Left lobe of liver (tissue), 2 donors: ENCODE results near the gene RNASE1. TPM values are rescaled to one million over a fixed set of nuclear protein-coding genes. Genes with fewer than 3 reads are reported as not detected.
A peak's percentile ranks its signal among the peaks of the same experiment; 100 is the strongest.
"Not testable (repeated sequence)": the region's sequence is repeated elsewhere in the genome, so short reads cannot be mapped to it uniquely, and the experiment has no call there.

Experiments
- ATAC-seq: fragments of 200-7000 bp; cut with Tn5 transposase; one replicate; pipeline ENCODE4 v1.9.1; 2020; ENCODE audit warnings: mild to moderate bottlenecking, moderate library complexity
- DNase-seq: peaks from one replicate; pipeline ENCODE4 v3.0.0-alpha.2; 2020; ENCODE audit warnings: low spot score
- total RNA-seq: library from RNA; stranded (reverse); gene quantifications from one replicate; pipeline ENCODE4 v1.2.1, GENCODE V29; 2021
- donor health status: DM: no; HTN: no; CAD: no; lungs with moderate emphysema.
- donor health status: DM: no; HTN: yes; CAD: no.

The RNASE1 gene
- total RNA-seq, result 21.4 TPM

DNA sequence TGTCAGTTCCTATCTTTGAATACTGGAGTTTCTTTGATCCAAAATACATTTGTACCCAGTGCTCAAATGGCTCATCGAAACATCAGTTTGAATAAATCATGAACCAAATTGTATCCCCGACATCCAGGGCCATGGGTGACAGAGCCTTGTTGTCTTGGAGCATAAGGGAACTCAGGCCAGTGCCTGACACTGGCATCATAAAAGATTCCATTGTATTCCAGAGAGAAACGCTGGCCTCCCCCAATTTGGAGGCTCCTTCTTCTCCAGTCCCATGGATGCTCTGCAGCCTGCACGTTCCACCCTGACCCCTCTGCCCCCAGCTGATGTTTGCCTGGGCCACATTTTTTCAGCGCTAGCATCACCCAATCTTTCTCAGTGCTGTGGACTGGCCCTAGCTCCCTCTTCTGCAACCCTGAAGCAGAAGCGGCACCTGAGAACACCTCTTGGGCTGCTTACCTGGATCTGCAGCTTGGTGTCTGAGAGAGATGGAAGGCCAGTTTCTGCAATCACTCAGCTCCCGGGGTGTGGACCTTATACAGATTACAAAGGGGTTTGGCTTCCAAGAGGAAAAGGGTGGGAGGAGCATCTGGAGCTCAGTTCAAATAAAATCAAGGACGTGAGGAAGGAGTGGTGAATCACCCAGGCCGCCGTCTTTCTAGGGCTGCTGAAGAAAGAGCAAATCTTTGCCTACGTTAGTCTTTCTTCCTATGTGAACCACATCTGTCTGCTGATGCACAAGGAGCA is at the start of gene RNASE1:
Gene RNASE1 (minus strand): TSS at position 504 of the 744 bp plus-strand sequence. CDS start 776 bp downstream, outside the sequence.
- ATAC-seq (peak; percentile 43), DNase-seq (no peak)

DNA sequence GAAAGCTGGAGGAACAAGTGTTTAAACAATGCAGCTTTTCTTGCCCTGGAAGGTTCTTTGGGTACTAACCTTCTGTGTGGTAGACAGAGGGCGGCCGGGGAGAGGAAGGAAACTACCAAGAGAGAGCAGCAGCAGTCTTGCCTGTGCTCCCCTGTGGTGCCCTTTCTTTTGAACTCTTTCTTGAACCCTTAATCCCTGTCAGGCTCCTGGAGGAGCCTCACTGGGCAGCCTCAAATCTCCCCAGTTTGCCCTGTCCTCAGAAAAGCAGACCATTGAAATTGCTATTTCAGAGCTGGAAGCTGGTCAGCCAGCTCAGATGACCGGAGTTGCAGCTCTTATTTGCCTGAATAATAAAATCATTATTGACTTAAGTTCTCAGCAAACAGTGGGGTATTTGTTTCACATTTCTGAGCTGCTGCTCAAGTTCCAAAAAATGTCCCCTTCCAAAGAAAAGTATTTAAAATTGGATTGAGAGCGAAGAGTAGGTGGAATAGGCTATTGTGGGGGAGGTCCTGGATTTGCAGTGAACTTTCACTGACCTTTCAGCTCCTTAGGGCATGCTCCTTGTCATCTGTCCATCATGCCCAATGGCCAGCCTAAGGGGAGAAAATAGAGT is 46.4 kb upstream of the RNASE1 start:
- no peak for DNase-seq
- ATAC-seq, result no peak

DNA sequence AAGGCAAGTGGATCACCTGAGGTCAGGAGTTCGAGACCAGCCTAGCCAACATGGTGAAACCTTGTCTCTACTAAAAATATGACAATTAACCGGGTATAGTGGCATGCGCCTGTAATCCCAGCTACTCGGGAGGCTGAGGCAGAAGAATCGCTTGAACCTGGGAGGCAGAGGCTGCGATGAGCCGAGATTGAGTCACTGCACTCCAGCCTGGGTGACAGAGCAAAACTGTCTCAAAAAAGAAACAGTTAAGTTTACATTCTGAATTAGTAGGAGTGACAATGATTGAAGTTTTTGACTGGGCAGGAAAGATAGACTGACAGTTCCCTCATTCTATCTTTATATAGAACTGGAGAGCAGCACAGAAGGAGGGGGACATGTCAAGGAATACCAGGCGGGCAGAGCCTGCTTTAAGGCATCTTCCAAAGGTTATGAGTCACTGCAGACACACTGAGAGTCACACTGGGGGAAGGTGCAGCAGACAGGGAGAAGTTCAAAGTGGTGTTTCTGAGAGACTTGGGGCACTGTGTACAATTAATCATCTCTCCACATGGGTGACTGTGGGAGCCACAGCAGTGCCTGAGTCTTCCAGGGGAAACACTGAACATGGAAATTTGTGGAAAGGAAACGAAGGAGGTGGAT is 45.8 kb upstream of the RNASE1 start:
- ATAC-seq, result no peak
- DNase-seq, result no peak

DNA sequence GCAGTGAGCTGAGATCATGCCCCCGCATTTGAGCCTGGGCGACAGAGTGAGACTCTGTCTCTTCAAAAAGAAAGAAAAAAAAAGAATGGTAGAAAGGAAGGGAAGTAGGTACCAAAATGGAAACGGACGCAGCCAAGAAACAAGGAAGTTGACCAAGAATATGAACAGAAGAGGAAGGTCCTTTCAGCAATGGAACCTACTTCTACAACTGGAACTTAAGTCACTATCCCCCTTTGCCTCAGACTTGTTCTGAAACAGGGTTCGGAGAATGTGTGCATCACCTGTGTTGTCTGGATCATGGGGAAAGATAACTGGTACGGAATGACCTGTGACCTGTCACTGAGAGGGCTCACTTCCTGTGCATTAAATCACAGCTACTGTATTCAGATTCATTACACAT is 43.9 kb upstream of the RNASE1 start:
- ATAC-seq (no peak), DNase-seq (no peak)

DNA sequence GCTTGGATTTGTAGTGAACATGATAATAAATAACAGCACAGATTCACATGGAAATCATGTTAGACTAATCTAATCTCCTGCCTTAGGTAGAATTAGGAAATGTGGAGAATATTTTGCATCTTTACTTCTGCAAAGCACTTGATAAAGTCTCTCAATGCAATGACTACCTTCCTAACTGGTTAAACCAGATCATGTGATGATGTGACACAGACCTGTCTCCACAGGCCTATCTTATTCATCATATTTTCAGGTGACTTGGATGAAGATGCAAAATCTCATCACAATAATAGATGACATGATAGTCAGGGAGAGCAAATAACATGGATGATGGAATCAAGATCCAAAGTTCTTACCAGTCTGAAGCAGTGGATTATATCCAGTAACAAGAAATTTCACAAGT is 38.5 kb upstream of the RNASE1 start:
- DNase-seq (no peak), ATAC-seq (no peak)

DNA sequence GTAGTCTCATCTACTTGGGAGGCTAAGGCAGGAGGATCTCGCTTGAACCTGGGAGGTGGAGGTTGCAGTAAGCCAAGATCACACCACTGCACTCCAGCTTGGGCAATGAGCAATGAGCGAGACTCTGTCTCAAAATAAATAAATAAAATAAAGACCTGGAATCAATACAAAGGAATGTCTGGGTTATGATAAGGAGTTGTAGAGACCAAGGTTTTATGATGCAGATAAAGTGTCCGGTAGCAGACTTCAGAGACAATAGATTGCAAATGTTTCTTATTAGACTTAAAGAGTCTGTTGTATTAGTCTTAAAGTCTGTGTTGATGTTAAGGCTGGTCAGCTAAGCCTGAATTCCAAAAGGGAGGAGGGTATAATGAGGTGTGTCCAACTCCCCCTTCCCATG is 35.2 kb upstream of the RNASE1 start:
- DNase-seq (no peak), ATAC-seq (no peak)

DNA sequence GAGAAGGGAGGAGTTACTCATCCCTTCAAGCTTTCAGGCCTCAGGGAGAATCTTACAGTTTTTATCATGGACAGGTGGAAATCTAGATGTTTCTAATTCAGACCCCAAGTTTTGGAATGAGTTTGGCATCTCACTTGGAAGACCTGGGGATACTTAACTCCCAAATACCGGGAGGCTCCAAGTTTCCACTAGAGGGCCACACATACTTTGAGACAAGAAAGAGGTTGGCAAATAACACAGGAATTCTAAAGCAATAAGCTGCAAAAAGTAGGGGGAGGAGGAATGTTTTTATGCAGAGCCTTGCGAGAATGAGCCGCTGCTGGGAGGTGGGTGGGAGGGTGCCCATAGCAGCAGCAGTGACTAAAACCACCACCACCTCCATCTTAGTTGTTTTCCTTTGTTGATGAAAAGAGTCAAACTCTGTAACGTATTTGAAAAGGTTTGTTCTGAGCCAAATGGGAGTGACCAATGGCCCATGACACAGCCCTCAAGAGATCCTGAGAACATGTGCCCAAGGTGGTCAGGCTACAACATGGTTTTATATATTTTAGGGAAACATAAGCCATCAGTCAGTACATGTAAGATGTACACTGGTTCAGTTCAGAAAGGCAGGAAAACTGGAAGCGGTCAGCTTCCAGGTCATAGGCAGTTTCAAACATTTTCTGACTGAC is 34.2 kb upstream of the RNASE1 start:
- DNase-seq (no peak), ATAC-seq (peak; percentile 77)

DNA sequence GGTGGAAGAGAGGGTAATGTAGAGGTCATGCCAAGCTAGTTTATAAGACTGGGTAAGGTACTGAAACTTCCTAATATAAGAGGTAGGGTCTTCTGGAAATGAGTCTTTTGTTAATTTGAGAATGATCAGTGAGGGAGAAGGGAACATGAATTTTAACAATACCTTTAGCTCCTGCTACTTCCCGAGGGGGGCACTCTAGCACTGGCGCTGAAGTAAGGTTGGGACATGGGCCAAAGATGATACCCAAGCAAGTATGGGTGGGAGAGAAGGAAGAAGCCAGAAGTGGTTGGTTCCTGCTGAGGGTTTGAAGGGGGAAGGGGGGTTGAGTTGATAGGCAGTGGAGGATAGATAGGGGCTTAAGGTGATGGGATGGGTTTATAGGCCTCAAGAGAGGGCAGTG is 32.3 kb upstream of the RNASE1 start:
- ATAC-seq (no peak), DNase-seq (no peak)

DNA sequence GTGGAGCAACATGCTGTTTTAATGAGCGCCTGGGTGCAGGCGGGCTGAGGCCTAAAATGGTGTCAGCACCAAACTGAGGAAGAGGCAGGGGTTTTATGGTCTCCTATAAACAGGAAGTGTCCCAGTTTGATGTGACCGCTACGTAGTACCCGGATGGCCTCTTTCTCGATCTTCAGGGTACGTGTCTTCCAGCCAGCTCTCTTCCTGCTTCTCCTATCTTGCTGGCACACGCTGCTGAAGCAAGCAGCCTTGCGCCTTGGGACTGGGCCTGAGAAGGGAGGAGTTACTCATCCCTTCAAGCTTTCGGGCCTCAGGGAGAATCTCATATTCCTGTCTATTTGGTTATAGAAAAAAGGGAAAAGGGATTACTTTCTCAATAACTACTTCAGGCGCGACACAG is 28.2 kb upstream of the RNASE1 start:
- peak; percentile 34 for ATAC-seq

DNA sequence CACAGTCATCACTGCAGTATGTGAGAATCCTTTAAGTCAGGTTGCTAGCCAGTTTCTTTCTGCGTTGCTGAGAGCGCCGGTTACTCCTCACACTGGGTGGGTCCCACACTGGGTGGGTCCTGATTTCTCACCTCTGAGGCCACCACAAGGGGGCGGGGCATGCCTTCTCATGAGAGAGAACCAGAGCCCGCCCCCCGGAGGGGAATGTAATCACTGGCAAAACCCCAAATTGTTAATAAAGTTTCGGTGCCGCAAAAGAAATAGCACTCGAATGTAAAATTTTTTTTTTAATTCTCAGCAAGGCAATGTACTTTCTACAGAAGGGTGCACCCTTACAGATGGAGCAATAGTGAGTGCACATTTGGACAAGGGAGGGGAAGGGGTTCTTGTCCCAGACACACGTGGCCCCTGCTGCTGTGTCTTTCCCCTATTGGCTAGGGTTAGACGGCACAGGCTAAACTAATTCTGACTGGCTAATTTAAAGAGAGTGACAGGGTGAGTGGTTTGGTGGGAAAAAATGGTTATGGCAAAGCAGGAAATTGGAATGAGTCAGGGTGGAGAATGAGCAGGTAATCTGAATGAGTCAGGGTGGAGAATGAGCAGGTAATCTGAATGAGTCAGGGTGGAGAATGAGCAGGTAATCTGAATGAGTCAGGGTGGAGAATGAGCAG is 25.5 kb upstream of the RNASE1 start:
- ATAC-seq, DNase-seq: not testable (repeated sequence)

More for the DNA sequence above, 28.2 kb upstream of the RNASE1 start:
- no peak for DNase-seq

DNA sequence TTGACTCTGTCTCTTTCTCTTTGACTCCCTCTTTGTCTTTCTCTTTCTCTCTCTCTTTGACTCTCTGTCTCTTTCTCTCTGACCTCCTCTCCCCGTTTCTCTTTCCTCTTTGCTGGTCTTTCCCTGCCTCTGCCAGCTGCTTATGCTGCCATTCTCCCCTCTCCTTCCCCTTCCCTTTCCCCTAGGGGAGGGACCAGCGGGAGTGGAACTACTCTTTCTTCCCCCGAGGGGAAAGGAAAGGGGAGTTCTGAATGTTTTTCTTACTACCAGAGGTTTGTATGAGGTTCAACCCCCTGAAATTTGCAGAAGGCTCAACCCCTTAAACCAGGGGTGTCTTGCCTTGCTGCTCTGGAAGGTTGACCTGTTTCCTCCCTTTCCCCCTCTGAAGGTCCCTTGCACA is 24.7 kb upstream of the RNASE1 start:
- ATAC-seq (no peak), DNase-seq (no peak)

DNA sequence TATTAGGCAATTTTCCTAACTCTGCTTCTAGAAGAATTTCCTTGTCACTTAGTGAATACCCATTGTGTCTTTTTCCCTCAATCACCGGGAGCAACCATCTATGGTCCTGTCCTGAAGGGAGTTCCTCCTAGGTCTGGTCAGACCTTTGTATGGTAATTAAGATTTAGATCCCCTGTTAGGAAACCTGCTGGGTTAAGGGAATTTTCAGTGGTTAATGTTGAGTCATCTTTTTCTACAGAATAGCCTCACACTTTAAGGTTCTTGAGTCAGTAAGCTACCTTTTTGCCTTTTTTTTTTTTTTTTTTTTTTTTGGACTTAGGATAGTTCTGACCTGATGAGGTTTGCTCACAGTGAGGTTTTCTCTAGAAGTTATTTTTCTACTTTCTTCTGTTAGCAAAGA is 24.0 kb upstream of the RNASE1 start:
- not testable (repeated sequence) for ATAC-seq

DNA sequence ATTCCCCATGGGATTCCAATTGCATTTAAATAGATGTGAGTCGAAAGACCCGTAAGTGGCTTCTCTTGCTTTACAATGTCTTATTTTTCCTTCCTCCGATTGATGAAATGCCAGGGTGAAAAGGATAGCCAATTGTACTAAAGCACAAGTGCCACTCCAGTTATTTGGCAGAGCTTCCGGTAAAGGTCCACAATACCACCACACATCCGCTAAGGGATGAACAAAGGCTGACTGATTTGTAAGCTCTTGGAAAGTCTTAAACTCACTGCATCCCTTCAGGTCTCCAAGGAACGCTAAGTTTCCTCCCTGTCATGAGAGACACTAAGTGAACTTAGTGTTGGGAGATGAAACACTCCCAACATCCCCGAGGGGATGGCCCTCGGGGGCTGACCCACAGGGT is 21.2 kb upstream of the RNASE1 start:
- DNase-seq, result no peak

More for the DNA sequence above, 24.0 kb upstream of the RNASE1 start:
- not testable (repeated sequence) for DNase-seq

DNA sequence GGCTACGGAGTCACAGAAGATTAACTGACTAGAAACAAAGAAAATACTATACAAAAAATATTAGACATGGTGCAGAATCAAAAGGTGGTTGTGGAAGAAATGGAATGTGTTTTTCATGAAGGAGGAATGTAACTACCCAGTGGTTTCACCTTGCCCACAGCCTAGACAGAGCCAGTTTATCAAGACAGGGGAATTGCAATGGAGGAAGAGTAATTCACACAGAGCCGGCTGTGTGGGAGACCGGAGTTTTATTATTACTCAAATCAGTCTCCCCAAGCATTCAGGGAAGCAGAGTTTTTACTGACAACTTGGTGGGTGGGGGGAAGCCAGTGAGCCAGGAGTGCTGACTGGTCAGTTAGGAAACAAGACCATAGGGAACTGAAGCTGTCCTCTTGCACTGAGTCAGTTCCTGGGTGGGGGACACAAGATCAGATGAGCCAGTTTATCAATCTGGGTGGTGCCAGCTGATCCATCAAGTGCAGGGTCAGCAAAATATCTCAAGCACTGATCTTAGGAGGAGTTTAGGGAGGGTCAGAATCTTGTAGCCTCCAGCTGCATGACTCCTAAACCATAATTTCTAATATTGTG is 19.0 kb upstream of the RNASE1 start:
- not testable (repeated sequence) for DNase-seq
- ATAC-seq, result peak; percentile 34

More for the DNA sequence above, 21.2 kb upstream of the RNASE1 start:
- ATAC-seq, result no peak

DNA sequence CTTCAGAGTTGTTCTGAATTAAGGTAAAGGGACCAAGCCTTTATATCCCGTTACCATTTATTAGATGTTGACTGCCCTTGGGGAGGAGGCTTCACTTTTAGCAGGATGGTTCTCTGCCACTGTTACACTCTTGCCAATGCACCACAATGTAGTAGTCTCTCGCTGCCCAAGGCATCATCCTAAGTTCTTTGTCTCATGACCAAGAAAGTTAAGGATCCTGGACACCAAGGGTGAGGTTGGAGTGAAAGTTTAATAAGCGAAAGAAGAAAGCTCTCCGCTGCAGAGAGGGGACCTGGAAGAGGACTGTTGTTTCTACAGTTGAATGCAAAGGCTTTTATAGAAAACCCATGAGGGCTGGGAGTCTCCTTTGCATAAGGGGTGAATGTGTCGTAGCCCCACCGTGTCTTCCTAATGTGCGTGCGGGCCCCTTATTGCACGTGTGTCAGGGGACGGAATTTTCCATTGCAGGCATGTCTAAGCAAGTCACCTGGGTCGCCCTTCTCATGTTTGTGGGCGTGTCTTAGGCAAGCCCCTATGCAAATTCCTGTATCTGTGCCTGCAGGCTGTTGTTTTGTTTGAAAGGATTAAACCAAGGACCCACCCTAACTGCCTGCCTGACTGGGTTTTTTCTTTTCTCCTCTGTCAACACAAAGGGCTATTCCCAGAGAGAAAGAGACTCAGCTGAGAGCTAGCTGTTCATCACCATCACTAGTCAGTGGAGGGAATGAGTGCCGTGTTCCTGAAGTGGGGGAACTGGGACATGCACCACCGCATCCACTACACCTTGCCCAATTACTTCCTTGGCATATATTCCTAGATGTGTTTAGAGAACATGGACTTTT is 17.6 kb upstream of the RNASE1 start:
- no peak for DNase-seq
- no peak for ATAC-seq

DNA sequence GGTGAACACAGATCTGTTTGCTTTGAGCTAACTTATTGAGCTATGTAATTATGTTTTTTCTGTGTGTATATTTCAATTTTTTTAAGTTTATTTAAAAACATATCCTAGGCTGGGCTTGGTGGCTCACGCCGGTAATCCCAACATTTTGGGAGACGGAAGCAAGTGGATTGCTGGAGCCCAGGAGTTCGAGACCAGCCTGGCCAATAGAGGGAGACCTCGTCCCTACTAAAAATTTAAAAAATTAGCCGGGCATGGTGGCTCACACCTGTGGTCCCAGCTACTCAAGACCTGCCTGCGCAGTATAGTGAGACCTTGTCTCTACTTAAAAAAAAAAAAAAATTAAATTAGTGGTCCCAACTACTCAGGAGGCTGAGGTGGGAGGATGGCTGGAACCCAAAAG is 16.2 kb upstream of the RNASE1 start:
- ATAC-seq, result no peak
- DNase-seq, result no peak

DNA sequence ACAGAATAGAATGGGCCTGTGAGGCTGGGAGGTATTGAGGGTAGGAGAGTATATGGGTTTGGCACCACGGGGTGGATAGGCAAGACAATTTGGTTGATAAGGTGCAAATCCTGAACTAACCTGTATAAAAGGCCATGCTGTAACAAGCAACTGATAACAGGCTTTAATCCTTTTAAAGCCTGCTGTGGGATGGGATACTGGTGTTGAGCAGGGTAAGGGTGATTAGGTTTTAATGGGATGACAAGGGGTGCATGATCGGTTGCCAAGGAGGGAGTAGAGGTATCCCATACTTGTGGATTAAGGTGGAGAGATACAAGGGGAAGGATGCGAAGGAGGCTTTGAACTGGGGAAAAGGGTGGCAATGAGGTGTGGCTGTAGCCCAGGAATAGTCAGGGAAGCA is 13.3 kb upstream of the RNASE1 start:
- DNase-seq, ATAC-seq: not testable (repeated sequence)

DNA sequence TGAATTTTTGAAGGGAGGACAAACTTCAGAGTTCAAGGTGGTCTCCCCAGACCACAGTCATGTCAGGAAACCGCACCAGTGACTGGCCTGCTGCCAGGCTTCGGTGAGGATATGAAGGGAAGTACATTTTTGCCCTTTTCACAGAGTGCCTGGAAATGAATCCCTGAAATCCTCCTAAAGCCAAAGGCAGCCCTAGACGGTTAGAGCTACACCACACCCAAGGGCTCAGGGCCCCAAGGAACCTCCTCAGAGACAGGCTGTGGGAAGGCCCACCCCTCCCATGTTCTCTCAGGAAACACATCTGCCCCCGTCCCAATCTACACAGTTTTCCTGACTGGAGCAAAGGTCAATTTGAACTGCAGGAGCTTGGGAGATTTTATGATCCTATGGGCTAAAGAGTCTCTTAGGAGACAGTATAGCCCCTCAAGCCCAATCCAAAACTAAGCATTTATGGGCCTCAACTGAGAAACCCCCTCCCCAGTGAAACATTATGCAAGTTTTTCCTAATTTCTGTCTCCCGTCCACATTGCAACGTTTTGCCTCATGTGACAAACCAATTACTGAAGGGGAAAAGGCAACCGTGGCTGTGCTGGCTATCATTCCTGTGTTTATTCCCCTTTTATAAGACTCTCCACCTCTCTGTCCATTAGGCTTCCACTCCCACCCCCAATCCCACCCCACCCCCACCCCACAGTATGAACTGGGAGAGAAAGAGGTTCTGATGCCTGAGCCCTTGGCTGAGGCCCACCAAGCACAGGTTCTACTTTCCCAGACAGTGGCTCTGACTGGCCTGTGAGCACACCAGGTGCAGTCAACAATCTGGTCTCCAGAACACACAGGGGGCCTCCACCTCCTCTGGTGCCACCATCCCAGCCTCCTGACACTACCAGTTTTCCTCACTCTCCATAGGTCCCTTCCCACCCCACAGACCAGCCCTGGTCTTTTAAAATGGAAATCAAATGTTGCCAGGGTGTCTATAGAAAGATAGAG is 9.6 kb upstream of the RNASE1 start:
- peak; percentile 46 for ATAC-seq
- DNase-seq, result no peak
